Endodermal cell (in vitro differentiated cells): ENCODE results near the gene C2orf68. TPM values are rescaled to one million over a fixed set of nuclear protein-coding genes. Genes with fewer than 3 reads are reported as not detected.

ENCODE experiments used
- DNase-seq: peaks from one replicate; pipeline ENCODE4 v3.0.0-alpha.2; 2017
- H3K27ac ChIP-seq: 2 replicates; pipeline ENCODE4 v1.5.1; 2013; ENCODE audit warnings: mild to moderate bottlenecking, low read depth, low read length, moderate library complexity
- H3K27me3 ChIP-seq: 2 replicates; pipeline ENCODE4 v1.6.1; 2013; ENCODE audit warnings: mild to moderate bottlenecking, low read length, moderate library complexity; ENCODE audit not compliant: insufficient read depth, control insufficient read depth, poor library complexity, severe bottlenecking
- H3K36me3 ChIP-seq: 2 replicates; pipeline ENCODE4 v1.7.0; 2013; ENCODE audit warnings: mild to moderate bottlenecking, low read length, moderate library complexity; ENCODE audit not compliant: control insufficient read depth, insufficient read depth
- H3K4me1 ChIP-seq: one replicate; pipeline ENCODE4 v1.7.0; 2013; ENCODE audit warnings: low read length; ENCODE audit not compliant: control insufficient read depth, insufficient read depth
- H3K4me3 ChIP-seq: 2 replicates; pipeline ENCODE4 v1.5.1; 2013; ENCODE audit warnings: mild to moderate bottlenecking, low read length, moderate library complexity
- H3K9ac ChIP-seq: 2 replicates; pipeline ENCODE4 v1.6.1; 2013; ENCODE audit warnings: mild to moderate bottlenecking, low read length, moderate library complexity; ENCODE audit not compliant: poor library complexity, severe bottlenecking; ENCODE audit errors: extremely low read depth
- H3K9me3 ChIP-seq: 2 replicates; pipeline ENCODE4 v1.6.1; 2013; ENCODE audit warnings: mild to moderate bottlenecking, low read length, moderate library complexity; ENCODE audit not compliant: control insufficient read depth
- H3K27ac Mint-ChIP-seq: 2 replicates; pipeline ENCODE4 v1.8.0; 2020; ENCODE audit warnings: mixed read lengths
- H3K27me3 Mint-ChIP-seq: 2 replicates; pipeline ENCODE4 v1.8.0; 2021; ENCODE audit warnings: mild to moderate bottlenecking, mixed read lengths; ENCODE audit not compliant: insufficient read depth
- H3K36me3 Mint-ChIP-seq: 2 replicates; pipeline ENCODE4 v1.8.0; 2020; ENCODE audit warnings: low read depth, mixed read lengths
- H3K4me1 Mint-ChIP-seq: 2 replicates; pipeline ENCODE4 v1.8.0; 2020; ENCODE audit warnings: mixed read lengths
- H3K4me3 Mint-ChIP-seq: 2 replicates; pipeline ENCODE4 v1.8.0; 2020; ENCODE audit warnings: mild to moderate bottlenecking, moderate library complexity, mixed read lengths
- H3K9me3 Mint-ChIP-seq: 2 replicates; pipeline ENCODE4 v1.8.0; 2020; ENCODE audit warnings: mild to moderate bottlenecking, mixed read lengths
- CTCF ChIP-seq: fragments of 200-600 bp; sonication (generic); conservative IDR thresholded peaks from 2 replicates; pipeline ENCODE4 v1.5.0; 2021; ENCODE audit warnings: antibody characterized with exemption, mild to moderate bottlenecking
- WGBS, 2 experiments: methylation state at CpG; one replicate each; pipeline versions ENCODE4 v1.1.5 to v1.1.7; 2013; ENCODE audit warnings: missing lambda C conversion rate in 2 of 2, mixed read lengths in 1 of 2; ENCODE audit not compliant: insufficient coverage in 1 of 2, insufficient read length in 1 of 2; 5-methylcytosine and 5-hydroxymethylcytosine counted together
- total RNA-seq, 2 donors: library from RNA; stranded (reverse); fragmentation: NEBNext Ultra II Directional in 1 of 2; extraction: Animal tissue kit (Norgen Biotek cat#: 25700) in 1 of 2; gene quantifications; 2 replicates in 1 of 2; 3 replicates in 1 of 2; pipeline ENCODE4 v1.2.1, GENCODE V29; 2021

Gene C2orf68
- total RNA-seq, 2 donors from 2014 or later = 63.2 to 66.5 TPM

DNA sequence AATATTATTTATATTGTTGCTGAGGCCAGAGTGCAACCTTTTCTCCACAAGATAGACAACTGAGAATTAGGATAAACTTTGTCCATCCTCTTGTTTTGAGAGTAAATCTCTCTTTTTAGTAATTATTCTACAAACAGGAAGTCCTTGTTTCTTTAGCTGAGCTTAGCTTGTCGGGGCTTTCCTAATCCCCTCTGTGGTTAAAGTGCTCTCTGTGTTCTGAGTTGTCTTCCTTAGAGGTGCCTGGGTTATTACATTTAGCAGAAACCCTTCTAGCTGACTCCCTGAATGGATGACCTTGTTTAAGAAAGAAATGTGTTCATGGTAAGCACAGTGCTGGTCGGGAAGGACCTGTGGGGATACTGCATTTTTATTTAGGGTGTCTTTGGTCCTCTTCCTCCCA is 16.8 kb upstream of the C2orf68 start:
- no peak overlapping the region for H3K27ac ChIP-seq
- no peaks in the 10 kb centered on the region for H3K4me1 ChIP-seq
- no peaks in the 10 kb centered on the region for H3K27me3 Mint-ChIP-seq
- no peak for TF ChIP-seq CTCF
- DNase-seq = no peak
- no peak overlapping the region for H3K4me3 ChIP-seq
- H3K9me3 ChIP-seq = no peaks in the 10 kb centered on the region
- peaks cover 89% of the 10 kb centered on the region for H3K36me3 ChIP-seq
- H3K9me3 Mint-ChIP-seq = no peaks in the 10 kb centered on the region
- peaks cover 89% of the 10 kb centered on the region for H3K36me3 Mint-ChIP-seq
- H3K27ac Mint-ChIP-seq = no peak overlapping the region
- H3K4me1 Mint-ChIP-seq = no peaks in the 10 kb centered on the region
- no peak overlapping the region for H3K4me3 Mint-ChIP-seq
- H3K9ac ChIP-seq = no peak overlapping the region
- H3K27me3 ChIP-seq = no peaks in the 10 kb centered on the region
- 98 to 100% methylated on average over 2 of the region's 2 CpGs for WGBS, 2 experiments

DNA sequence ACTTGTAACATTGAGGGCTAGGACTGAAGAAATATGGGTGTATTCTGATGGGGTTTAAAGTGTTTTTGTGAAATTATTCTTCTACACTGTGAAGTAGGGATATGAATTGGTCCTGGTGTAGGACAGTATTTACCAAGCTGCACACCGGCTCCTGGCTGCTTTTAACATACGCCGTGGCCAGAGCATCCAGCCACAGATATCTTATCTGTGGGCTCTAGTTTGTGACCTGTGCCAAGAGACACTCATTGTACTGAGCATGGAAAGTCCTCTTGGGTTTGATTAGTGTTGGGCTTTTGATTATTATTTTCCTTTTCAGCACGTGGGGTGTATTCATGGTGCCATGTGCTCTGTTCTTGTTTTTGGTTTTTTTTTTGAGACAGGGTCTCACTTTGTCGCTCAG is 12.1 kb upstream of the C2orf68 start:
- H3K27ac ChIP-seq = no peak overlapping the region
- no peaks in the 10 kb centered on the region for H3K9me3 Mint-ChIP-seq
- H3K4me1 Mint-ChIP-seq = no peaks in the 10 kb centered on the region
- peaks cover 74% of the 10 kb centered on the region for H3K36me3 Mint-ChIP-seq
- no peak for DNase-seq
- H3K4me1 ChIP-seq = no peaks in the 10 kb centered on the region
- TF ChIP-seq CTCF = no peak
- no peak overlapping the region for H3K9ac ChIP-seq
- no peaks in the 10 kb centered on the region for H3K27me3 ChIP-seq
- H3K27ac Mint-ChIP-seq = no peak overlapping the region
- H3K27me3 Mint-ChIP-seq = no peaks in the 10 kb centered on the region
- H3K36me3 ChIP-seq = peaks cover 90% of the 10 kb centered on the region
- H3K4me3 Mint-ChIP-seq = no peak overlapping the region
- no peak overlapping the region for H3K4me3 ChIP-seq
- H3K9me3 ChIP-seq = no peaks in the 10 kb centered on the region
- WGBS, 2 experiments = 97 to 98% methylated on average over 5 of the region's 5 CpGs

DNA sequence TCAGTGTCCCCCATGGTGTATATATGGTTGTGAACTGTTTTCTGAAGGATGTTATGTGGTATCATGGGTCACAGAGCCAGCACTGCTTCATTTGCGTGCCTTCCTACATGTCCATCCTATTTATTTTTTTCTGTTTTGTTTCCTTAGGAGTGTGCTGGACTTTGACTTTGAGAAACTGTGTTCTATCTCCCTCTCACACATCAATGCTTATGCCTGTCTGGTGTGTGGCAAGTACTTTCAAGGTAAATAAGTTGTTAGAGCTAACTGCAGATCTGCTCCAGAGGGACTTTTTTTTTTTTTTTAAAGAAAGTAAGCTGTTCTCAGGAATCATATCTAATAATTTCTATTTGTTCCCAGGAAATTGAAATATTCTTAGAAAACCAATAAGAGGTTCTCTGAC is 9.5 kb upstream of the C2orf68 start:
- H3K27me3 ChIP-seq = no peaks in the 10 kb centered on the region
- peaks cover 6% of the 10 kb centered on the region for H3K4me1 ChIP-seq
- no peak overlapping the region for H3K27ac Mint-ChIP-seq
- no peaks in the 10 kb centered on the region for H3K9me3 ChIP-seq
- H3K9me3 Mint-ChIP-seq = no peaks in the 10 kb centered on the region
- peaks cover 70% of the 10 kb centered on the region for H3K36me3 ChIP-seq
- peaks cover 4% of the 10 kb centered on the region for H3K4me1 Mint-ChIP-seq
- no CpG with 5 or more reads among the region's 1 CpG for WGBS, 2 experiments
- no peak for DNase-seq
- no peak for TF ChIP-seq CTCF
- no peaks in the 10 kb centered on the region for H3K27me3 Mint-ChIP-seq
- no peak overlapping the region for H3K27ac ChIP-seq
- no peak overlapping the region for H3K4me3 Mint-ChIP-seq
- H3K36me3 Mint-ChIP-seq = peaks cover 62% of the 10 kb centered on the region
- no peak overlapping the region for H3K4me3 ChIP-seq
- no peak overlapping the region for H3K9ac ChIP-seq
